Measurements from ENCODE around the gene FAM50A. TPM values are rescaled to one million over a fixed set of nuclear protein-coding genes. Genes with fewer than 3 reads are reported as not detected.

FAM50A gene
- total and polyA plus RNA-seq, 12 donors = 25.5 to 167 (median 38.9) TPM

DNA sequence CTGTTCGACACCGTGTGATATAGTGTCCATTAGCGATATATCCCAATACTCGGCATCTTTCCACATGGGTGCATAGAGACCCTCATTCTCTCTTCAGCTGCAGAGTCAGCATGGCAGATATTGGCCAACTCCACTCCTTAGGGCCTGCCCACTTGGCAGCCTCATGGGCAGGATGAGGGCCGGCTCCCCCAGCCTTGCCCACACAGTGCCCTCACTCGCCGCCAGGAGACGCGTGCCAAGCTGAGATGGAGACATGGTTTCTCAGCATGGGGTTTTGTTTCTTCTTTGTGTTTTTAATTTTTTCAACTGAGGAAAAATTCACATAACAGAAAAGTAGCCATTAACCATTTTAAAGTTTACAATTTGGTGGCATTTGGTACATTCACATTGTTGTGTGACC is 8.9 kb downstream of the FAM50A start:
- ATAC-seq (no peak), DNase-seq (no peak)
- no peak overlapping the region for H3K27ac ChIP-seq
- H3K9me3 ChIP-seq = no peaks in the 10 kb centered on the region
- WGBS, 2 donors = 85 to 93% methylated on average over 9 of the region's 9 CpGs
- H3K4me1 ChIP-seq = no peaks in the 10 kb centered on the region
- intact Hi-C loops (cut with DNase I) = loop anchor here in 1 of 10 donors (10.0 kb wide), 1 partner anchor 62 kb away; the partner anchor contains the start of gene FAM3A
- peaks cover 0 to 39% (median 7%) of the 10 kb centered on the region in 9 donors for H3K36me3 ChIP-seq
- peaks cover 0 to 12% (median 0%) of the 10 kb centered on the region in 7 donors for H3K27me3 ChIP-seq
- H3K4me3 ChIP-seq = no peak overlapping the region
- TF ChIP-seq, protein P1, sequence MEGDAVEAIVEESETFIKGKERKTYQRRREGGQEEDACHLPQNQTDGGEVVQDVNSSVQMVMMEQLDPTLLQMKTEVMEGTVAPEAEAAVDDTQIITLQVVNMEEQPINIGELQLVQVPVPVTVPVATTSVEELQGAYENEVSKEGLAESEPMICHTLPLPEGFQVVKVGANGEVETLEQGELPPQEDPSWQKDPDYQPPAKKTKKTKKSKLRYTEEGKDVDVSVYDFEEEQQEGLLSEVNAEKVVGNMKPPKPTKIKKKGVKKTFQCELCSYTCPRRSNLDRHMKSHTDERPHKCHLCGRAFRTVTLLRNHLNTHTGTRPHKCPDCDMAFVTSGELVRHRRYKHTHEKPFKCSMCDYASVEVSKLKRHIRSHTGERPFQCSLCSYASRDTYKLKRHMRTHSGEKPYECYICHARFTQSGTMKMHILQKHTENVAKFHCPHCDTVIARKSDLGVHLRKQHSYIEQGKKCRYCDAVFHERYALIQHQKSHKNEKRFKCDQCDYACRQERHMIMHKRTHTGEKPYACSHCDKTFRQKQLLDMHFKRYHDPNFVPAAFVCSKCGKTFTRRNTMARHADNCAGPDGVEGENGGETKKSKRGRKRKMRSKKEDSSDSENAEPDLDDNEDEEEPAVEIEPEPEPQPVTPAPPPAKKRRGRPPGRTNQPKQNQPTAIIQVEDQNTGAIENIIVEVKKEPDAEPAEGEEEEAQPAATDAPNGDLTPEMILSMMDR (IDR thresholded peaks at IDR 0.05) = no peak

DNA sequence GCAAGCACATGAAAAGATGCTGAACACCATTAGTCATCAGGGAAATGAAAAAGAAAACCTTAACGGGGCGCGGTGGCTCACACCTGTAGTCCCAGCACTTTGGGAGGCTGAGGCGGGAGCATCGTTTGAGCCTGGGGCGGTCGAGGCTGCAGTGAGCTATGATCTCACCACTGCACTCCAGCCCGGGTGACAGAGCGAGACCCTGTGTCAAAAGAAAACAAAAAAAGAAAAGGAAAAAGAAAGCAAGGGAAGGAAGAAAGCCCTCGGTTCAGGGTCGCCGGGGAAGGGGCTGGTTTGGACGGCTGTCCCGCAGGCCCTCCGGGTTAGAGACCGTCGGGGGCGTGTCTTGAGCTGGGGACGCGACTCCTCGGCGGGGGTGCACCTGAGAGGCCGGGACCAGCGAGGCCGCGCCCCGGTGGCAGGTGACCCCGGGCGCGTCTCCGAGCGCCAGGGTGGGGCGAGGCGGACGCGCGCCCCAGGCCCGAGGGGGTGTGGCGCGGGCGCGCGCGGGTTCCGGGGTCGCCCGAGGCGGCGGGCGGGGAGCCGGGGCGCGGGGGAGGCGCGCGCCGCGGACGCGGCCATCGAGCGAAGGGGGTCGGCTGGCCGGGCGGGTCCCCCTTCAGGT is 13.7 kb downstream of the FAM50A start:
- peak in 7 of 8 donors; percentile 16 to 57 (median 43) for ATAC-seq

DNA sequence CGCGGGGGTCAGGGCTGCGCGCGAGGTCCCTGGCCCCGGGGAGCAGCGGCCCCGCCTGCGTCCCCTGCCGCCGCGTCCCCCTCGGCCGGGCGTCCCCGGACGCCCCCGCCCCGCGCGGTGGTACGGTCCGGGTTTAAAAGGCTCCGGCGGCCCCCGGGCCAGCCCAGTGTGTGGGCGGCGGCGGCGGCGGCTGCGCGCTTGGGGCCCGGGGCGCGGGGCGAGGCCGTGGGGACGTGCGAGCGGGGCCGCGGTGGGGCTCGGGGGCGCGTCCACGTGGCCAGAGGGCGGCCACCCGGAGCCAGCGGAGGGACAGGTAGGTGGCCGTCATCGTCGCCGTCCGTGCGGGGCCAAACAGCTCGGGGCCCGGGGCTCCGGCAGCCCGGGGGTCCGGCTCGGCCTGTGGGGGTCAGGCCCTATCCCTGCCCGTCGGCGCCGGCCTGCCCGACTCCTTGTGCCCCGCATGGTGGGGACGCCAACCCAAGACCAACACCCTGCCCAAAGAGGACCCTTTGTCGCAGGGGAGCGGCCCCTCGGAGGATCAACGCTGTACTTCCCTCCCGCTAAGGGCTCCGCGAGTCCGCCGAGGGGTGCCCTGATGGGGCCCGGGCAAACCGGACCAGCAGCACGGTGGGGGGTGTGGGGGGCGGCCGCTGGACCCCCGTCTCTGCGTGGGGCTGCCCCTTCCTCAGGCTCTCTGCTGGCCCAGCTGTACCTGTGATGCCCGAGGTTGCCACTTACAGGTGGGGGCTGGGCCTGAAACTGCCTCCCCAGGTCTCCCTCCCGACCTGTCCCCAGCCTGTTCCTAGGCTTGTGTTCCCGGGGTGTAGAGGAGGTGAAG is 14.4 kb downstream of the FAM50A start, which contains the start of gene PLXNA3:
Gene PLXNA3 (plus strand): TSS at position 166 of the 838 bp plus-strand sequence. CDS start 1,903 bp downstream, outside the sequence.
- Histone ChIP-seq H3K27me3 (peaks cover 0 to 6% (median 0%) of the 10 kb centered on the region in 7 donors), H3K27ac (peak within 1 kb of the TSS; percentile 43 to 84 (median 66)), H3K4me3 (peak within 1 kb of the TSS; percentile 21 to 71 (median 62)), H3K9me3 (no peaks in the 10 kb centered on the region), H3K4me1 (peaks cover 0 to 9% (median 5%) of the 10 kb centered on the region in 9 donors), H3K36me3 (peaks cover 0 to 11% (median 0%) of the 10 kb centered on the region in 9 donors)
- intact Hi-C loops (cut with DNase I) = loop anchor here in 1 of 10 donors (10.0 kb wide), 1 partner anchor 56 kb away; the partner anchor contains the start of gene FAM3A
- 2 to 3% methylated on average over 9 to 62 of the region's 88 CpGs for WGBS, 2 donors
- ATAC-seq (peak; percentile 35 to 86 (median 56)), DNase-seq (peak; percentile 14 to 54)
- TF ChIP-seq, protein P1 (IDR thresholded peaks at IDR 0.05) = no peak

More for the DNA sequence above, 13.7 kb downstream of the FAM50A start:
- whole genome bisulfite sequencing, 2 donors = 7 to 10% methylated on average over 22 to 37 of the region's 65 CpGs
- Histone ChIP-seq H3K4me1 (peaks cover 0 to 9% (median 5%) of the 10 kb centered on the region in 9 donors), H3K9me3 (no peaks in the 10 kb centered on the region), H3K4me3 (peak overlapping the region in 9 of 10 donors; percentile 52 to 71 (median 62)), H3K36me3 (peaks cover 0 to 17% (median 0%) of the 10 kb centered on the region in 9 donors), H3K27me3 (peaks cover 0 to 12% (median 0%) of the 10 kb centered on the region in 7 donors), H3K27ac (peak overlapping the region in 9 of 10 donors; percentile 25 to 84 (median 64))
- TF ChIP-seq, protein P1 (IDR thresholded peaks at IDR 0.05) = no peak
- DNase-seq = peak; percentile 9 to 36
- intact Hi-C loops (cut with DNase I) = loop anchor here in 1 of 10 donors (10.0 kb wide), 1 partner anchor 57 kb away; the partner anchor contains the start of gene FAM3A

Measured in heart right ventricle (tissue), 16 donors.